HTR-8/SVneo (cell line): ENCODE data around the gene PIK3R3.
"Not testable (repeated sequence)": the region's sequence is repeated elsewhere in the genome, so short reads cannot be mapped to it uniquely, and the experiment has no call there.

ENCODE experiments used
- DNase-seq: peaks from one replicate; pipeline ENCODE4 v3.0.0; 2011; ENCODE audit warnings: low spot score, mixed read lengths; ENCODE audit not compliant: insufficient read length
- FAIRE-seq: peaks from 2 replicates; lab custom pipeline; 2011; peaks lifted over from hg19 to GRCh38; lab: Jason Lieb, UNC

The PIK3R3 gene

DNA sequence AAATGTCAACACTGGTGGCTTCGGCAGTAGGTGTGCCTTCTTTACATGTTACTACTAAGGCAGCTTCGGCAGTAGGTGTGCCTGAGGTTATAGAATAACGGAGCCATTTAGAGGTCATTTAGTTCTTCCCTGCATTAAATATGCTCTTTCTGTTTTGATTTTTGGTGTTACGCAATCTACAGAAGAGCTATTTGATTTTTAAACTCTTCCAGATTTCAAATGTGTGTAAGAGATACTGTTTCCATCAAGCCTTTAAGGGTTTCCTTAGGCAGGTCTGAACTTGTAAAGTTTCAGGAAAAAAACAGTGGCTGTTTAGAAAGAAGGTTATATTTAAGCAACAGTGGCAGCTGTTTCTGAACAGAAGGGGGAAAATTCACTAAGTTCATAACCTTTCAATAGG lies 54.8 kb downstream of the PIK3R3 start:
- DNase-seq, result no peak
- FAIRE-seq, result no peak

DNA sequence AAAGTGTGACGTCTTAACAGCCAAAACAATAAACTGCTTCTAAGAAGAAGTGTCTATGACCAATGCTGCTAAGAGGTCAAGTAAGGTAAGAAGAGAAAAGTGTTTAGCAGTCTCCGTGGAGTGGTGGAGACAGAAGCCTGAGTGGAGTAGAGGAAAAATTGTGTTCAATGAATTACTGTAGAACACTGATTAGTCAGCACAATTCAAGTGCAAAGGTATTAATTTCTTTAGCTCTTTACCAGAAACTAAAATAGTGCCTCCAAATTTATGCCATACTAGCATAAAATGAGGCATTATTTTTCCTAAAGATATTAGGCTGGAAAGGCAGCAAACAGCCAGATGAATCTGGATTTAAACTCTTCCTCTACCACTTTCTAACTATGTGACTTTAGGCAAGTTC lies 56.1 kb downstream of the PIK3R3 start:
- FAIRE-seq (no peak), DNase-seq (no peak)

DNA sequence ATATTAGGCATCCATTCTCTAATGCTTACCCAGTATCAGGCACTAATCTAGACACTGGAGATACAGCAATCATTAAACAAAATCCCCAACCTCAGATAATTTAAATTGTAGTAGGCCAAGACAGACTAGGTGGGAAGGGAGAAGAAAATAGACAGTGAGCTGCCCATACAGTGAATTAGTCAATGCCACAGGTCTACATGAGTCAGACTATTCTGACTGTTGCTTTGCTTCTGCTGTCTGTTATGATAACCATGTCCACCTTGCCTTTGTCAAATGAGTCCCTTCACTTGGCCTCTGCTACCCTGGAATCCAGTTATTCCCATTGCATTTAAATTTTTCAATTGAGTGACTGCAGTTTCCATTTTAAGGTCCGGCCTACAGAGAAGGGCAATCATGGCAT lies 59.5 kb downstream of the PIK3R3 start:
- FAIRE-seq, result no peak

DNA sequence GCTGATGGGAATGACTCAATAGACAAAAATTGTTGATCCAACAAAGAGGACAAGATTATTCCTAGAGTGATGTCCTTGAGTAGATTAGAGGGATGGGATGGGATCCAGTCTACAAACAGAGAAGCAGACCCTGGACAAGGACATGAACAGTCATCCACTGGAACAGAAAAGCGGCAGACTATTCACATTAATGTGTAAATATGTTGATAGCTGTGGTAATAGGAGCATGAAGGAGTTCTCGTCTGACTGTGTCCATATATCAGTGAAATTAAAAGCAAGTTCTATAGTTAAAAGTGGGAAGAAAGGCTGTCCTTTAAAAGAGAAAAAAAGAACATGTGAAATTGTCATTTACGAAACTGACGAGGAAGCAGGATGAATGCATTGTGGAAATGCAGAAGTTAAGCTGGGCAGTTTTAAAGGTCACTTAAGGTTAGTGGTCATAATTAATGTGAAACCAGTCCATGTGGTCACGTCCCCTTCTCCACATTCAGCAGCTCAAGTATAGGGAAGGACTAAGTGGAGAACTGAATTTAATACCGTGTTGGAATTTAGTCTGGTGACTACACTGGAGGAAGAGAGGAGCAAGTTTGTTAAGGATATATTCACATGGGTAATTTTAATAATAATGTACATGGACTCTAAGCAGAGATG lies 62.1 kb downstream of the PIK3R3 start:
- DNase-seq (no peak), FAIRE-seq (no peak)

More for the DNA sequence above, 59.5 kb downstream of the PIK3R3 start:
- DNase-seq, result no peak

DNA sequence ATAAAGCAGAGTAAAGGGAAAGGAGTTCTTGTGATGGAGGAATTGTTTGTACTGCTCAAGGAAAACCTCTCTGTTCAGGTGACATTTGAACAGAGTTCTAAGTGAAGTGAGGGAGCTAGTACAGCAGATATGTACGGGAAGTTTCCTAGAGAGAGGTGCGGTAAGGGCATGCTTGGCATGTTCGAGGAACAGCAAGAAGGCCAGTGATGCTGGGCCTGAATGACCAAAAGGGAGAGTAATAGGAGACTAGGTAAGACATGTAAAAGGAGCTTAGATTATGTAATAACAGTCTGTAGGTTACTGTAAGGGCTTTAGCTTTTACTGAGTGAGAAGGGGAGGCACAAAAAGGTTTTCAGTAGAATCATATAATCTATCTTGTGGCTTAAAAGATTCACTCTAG lies 63.9 kb downstream of the PIK3R3 start:
- no peak for FAIRE-seq

DNA sequence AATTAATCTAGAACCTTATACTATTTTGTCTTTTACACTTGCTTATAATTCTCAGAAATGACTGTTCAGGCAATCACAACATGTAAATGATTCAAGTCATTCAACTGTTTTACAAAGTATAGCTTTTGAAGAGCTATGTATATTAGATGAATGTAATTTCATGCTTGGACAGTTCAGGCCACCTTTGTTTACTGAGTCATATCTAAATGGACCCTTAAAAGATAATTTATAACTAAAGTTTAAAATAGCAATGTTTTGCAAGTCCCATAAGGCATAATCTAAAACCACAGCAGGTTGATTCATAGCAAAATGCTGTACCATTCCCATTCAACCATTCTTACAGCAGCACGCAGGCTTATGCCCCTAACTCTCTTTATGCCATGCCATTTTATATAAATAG lies 64.8 kb downstream of the PIK3R3 start:
- DNase-seq (no peak), FAIRE-seq (no peak)

More for the DNA sequence above, 63.9 kb downstream of the PIK3R3 start:
- DNase-seq, result no peak

DNA sequence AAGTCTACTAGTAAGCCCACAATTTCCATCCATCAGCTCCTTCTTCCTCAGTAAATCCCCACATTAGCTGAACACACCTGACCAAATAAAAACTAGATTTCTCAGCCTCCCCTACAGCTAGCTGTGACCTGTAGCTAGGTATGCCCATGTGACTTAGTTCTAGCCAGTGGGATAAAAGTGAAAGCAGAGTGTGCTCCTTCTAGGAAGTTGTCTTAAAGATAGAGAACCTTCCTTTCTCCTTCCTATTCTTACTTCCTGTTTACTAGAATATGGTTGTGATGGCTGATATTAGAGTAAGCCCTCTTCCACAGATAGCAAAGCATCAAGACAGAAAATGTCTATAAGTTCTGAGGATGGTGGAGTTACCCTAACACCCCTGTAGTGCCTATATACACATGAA lies 67.0 kb downstream of the PIK3R3 start:
- no peak for FAIRE-seq
- no peak for DNase-seq

DNA sequence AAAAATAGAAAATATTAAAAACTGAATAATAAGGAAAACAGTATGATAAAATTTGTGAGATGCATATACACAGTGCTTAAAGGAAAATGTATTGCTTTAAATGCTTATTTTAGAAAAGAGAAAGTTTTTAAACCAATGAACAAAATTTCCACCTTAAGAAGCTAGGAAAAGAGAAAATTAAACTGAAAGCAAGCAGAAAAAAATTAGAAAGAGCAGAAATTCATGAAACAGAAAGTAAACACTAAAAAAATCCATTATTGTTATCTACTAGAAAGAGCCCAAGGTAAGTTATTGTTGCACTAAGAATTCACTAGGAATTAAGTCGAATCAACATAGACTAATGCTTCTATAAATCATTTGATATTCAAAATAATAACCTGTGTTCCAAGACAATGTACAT lies 67.7 kb downstream of the PIK3R3 start:
- FAIRE-seq, result no peak

DNA sequence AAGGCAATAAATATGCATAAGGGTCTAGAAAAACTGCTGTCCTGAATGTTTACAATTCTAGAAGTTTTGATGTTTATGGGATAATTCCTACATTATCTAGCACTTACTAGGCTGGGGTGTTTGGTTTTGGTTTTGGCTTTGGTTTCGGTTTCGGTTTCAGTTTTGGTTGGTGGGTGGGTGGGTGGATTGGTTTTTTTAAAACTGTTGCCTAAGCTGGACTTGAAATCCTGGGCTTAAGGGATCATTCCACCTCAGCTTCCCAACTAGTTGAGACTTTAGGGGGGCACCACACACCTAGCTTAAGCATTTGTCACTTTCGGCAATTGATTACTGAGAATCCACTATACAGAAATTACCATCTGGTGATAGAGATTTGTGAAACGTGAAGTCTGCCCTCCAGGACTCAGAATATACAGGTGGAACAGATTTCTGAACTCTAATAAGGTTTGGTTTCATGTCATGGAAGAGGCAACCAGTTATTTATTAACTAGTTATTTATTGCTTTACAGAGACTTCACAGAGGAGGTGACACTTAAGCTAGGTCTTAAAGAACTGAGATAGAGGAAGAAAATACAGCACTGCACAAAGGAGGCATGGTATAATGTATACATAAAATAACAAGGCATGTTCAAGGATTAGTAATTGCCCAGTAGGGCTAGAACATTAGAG lies 69.6 kb downstream of the PIK3R3 start:
- FAIRE-seq, result no peak

More for the DNA sequence above, 67.7 kb downstream of the PIK3R3 start:
- no peak for DNase-seq

DNA sequence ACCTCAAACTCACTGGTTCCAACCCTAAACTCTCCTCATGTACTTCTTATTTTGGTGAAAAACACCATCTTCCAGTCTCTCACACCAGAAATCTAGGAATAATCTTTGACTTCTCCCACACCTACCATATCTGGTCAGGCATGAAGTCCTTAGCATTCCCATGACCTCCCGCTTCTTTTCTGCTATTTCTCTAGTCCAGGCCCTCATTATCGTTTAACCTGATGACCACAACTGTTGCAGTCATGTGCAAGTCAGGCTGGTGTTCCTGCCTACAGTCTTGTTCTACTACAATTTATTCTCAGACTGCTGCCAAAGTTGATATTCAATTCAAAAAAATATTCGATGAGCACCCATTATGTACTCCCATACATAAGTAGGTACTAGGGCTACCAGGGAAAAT lies 71.3 kb downstream of the PIK3R3 start:
- FAIRE-seq, result no peak
- no peak for DNase-seq

More for the DNA sequence above, 69.6 kb downstream of the PIK3R3 start:
- DNase-seq, result no peak

DNA sequence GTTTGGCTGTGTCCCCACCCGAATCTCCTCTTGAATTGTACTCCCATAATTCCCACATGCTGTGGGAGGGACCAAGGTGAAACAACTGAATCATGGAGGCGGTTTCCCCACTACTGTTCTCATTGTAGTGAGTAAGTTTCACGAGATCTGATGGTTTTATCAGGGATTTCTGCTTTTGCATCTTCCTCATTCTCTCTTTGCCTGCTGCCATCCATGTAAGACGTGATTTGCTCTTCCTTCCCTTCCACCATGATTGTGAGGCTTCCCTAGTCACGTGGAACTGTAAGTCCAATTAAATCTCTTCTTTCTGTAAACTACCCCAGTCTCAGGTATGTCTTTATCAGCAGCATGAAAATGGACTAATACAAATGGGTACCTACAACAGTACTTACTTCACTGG lies 73.5 kb downstream of the PIK3R3 start:
- no peak for DNase-seq
- no peak for FAIRE-seq

DNA sequence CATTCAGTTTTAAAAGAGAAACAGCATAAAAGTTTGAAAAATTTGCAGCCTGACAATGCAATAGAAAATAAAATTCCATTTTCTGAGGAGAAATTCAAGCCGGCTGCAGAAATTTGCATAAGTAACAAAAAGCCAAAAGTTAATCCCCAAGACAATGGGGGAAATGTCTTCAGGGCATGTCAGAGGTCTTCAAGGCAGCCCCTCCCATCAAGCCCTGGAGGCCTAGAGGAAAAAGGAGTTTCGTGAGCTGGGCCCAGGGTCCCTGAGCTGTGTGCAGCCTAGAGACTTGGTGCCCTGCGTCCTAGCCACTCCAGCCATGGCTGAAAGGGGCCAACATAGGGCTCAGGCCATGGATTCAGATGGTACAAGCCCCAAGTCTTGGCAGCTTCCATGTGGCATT lies 74.6 kb downstream of the PIK3R3 start:
- no peak for DNase-seq
- no peak for FAIRE-seq

DNA sequence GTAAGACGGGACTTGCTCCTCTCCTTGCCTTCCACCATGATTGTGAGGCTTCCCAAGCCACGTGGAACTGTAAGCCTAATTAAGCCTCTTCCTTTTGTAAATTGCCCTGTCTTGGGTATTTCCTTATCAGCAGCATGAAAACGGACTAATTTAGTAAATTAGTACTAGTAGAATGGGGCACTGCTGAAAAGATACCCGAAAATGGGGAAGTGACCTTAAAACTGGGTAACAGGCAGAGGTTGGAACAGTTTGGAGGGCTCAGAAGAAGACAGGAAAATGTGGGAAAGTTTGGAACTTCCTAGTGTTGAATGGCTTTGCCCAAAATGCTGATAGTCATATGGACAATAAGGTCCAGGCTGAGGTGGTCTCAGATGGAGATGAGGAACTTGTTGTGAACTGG lies 75.2 kb downstream of the PIK3R3 start:
- not testable (repeated sequence) for DNase-seq, FAIRE-seq

DNA sequence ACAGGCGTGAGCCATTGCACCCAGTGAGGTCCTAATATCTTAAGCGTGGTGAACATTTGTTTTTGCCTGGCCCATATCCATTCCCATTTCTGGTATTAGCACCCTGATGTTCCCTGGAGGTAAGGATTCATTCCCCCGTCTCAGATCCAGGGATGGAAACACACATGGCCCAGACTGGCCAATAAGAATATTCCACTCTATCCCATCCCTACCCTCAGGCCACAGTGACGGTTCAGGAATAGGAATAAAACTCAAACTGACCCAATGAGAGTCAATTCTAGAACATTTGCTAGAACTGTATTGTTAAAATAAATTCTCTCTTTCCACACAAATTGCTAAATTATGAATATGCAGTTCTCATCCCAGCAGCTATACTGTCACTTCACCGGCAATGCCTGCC lies 76.1 kb downstream of the PIK3R3 start:
- no peak for DNase-seq
- no peak for FAIRE-seq

DNA sequence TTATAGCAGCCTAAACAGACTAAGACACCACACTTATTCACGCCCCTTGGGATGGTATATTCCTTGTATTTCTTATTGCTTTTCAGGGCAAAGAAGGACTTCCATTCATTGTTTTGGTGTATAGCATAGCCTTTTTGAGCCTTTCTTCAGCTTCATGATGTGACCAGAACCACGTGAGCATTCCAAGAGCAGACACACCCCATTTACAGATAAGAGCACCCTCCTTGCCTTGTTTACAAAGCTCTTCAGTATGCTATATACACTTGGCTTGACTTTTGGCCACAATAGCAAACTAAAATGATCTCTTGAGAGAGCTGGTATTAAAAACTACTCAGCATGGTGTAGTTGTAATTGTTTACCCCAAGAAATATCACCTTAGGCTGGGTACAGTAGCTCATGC lies 78.7 kb downstream of the PIK3R3 start:
- FAIRE-seq (no peak), DNase-seq (no peak)

DNA sequence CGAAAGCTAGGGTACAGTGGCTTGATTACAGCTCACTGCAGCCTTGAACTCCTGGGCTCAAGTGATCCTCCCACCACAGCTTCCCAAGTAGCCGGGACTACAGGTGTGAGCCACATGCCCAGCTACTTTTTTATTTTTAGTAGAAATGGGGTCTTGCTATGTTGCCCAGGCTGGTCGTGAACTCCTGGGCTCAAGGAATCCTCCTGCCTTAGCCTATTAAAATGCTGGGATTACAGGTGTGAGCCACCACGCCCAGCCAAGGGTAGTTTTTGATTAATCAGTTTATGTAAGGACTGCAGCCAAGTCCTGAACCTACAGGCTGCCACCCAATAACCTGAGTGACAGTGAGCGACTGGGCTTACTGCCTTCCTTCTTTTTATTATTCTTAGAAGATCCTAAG lies 88.3 kb downstream of the PIK3R3 start:
- no peak for DNase-seq
- no peak for FAIRE-seq

DNA sequence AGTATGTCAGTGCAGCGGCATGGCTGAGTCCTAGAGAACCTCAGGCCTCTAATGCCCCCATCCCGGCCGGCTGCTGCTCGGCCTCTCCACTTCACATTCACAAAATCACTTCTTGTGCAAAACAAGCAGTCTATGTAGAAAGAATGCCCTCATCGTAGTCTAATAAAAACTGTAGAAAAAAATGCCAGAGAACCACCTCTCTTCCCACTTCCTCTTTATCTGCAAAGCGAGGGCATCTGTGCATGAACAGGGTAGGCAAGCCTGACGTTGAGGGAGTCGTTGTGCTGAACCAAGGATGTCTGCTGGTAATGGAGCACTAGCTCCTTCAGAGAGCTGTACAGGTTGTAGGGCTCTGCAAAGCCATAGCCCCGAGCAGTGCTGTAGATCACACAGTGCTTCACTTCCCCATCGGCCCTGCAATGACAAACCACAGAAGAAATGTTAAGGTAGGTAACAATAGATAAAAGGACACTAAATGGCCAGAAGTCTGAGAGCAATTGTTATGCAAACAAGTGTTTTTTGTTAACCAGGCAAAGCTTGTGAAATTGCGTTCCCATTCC lies 88.9 kb downstream of the PIK3R3 start:
- FAIRE-seq, result no peak
- no peak for DNase-seq

DNA sequence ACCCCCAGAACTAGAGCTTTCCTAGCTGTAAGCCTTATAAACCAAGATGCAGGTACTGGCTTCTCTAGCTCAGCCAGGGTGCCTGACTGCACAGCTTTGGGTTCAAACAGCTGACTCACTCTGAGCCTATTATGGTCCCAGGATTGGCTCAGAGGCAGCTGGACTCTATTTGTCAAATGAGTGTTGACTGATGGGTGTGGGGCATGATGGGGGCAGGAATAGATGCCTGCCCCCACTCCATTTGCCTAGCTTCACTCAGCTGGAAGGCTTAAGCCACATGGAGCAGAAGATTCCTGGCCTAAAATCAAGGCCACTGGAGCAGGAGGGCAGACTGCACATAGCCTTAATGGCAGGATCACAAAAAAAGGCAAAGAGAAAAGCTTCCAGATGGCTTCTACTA lies 90.5 kb downstream of the PIK3R3 start:
- FAIRE-seq (no peak), DNase-seq (no peak)

DNA sequence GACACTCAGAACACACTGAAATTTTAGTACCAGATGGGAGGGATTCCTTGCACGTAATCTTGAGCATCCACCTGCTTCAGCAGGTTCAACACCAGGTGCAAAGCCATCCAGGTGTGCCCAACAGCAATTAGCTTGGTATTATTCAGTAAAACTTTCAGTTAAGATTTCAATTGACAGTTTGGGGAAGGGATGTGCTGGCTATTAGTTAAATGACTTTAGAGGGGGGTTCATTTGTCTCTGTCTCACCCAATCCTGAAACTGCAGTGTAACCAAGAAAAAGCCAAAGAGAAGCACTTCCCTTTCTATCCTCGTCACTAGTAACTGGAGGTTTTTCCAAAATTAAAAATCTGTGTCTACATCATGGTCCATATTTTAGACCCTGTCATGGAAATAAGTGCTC lies 90.9 kb downstream of the PIK3R3 start:
- no peak for FAIRE-seq
- no peak for DNase-seq

DNA sequence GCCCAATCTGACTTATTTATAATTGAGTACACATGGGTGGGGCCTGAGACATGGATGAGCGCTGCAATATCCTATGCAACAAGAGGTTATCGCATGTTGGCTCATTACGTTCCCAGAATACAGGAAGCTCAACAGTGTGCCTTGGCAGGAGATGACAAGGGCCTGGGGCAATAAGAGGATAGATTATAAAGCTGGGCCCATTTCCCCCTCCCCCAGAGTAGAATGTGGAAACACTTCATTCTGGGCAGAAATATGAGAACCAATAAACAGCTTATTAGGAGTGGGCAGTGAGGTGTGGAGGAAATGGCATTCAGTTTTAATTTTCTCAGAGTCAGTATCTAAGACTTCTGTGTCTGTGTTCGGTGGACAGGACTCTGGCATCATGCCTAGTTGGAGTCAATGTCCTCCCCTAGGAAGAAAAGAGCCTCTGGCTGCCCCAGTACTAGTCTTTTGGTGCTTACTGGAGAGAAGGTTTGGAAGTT lies 92.8 kb downstream of the PIK3R3 start:
- FAIRE-seq, result no peak

More for the DNA sequence above, 92.8 kb downstream of the PIK3R3 start:
- DNase-seq, result peak; percentile 32
